Fibroblast of upper back skin (primary cell): ENCODE data around the gene LPO.

Source experiments
- DNase-seq: peaks from one replicate; pipeline ENCODE4 v3.0.0-alpha.2; 2013

LPO gene

DNA sequence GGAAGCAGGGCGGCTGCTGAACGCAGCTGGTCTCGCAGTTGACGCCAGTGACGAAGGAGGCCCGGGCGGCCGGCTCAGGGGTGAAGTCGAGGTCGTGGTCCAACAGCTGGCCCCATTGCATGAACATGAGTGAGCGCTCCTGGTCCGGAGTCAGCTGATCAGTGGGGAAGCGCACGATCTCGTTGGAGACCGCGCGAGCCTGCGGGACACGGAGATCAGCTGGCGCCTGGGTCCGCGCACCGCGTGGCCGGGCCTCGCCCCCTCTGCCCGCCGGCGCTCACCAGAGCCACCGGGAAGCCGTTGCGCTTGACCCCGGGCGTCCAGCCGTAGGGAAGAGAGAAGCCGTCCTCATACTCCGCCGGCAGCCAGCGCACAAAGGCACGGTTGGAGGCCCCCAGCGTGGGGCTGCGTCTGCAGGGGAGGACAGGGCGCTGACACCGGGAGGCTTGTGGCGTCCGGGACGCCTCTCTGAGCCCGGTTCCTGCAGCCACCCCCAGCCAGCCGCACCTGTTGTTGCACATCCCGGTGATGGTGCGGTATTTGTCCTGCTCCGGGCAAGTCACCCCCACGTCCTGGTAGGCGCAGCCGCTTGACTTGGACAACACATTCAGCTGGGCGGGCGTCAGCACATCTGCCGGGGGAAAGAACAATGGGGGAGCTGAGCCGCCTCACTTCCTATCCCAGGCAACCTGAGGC lies 40.8 kb downstream of the LPO start:
- DNase-seq, result peak; percentile 8

DNA sequence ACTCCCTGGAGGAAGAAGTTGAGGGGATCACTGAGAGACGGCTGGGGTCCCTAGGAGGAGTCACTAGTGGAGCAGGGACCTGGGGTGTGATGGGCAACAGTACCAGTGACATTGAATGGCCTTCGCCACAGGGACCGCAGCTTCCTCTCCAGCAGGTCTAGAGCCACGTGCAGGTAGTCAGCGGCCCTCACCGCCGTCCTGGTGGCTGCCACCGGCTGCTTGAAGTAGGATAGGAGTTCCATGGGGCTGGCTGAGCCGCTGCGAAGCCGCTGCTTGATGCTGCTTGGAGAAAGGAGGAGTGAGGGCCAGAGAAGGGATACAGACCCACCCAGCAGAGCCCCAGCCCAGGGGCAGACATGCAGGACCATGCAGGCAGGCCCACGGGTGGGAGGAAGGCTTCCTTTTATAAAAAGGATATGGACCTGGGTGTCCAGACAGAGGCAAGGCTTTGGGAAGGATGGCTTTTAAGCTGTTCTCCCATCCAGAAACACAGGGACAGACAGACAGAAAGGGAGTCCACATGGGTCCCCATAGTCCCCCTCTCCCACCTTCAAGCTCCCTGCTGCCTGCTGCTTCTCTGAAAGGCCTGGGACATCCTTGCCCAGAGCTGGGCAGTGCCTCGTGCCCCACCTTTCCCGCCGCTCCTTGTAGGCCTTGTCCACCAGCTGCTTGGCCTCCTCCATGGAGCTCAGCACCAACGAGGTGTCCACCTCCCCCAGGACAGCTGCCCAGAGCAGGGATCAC lies 41.5 kb downstream of the LPO start:
- DNase-seq, result no peak

DNA sequence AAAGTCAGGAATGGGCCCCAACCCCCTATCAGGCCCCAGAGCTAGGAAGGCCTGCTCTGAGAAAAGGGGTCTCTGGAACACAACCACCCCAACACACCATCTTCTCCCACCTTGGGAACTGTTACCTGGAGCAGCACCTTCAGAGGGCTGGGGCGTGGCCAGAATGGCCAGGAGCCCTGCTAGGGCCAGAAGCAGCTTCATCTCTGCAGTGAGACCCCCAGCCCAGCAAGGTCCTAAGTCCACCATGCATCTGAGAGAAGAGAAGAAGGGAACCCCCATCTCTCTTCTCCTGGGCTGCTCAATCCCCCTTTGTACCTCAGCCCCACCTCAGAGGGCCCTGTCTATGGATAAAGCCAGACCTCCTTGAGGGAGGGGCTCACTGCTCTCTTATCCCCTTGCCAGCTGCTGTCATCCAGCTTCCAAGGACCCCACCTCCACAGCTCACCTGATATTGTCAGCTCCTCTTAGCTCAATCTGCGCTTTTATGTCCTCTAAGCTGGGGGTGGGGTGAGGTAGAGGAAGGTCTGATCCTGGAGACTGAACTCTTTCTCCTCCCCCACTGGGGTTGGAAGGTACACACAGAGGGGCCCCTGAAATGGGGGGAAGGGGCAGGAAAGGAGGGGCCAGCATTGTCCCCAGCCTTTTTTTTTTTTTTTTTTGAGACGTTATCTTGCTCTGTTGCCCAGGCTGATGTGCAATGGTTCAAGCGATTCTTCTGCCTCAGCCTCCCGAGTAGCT lies 42.3 kb downstream of the LPO start, which contains the start of gene MPO:
TSS of gene MPO (minus strand) at position 456 of the 738 bp plus-strand sequence. CDS start at position 279, 177 bp downstream.
- DNase-seq, result no peak

DNA sequence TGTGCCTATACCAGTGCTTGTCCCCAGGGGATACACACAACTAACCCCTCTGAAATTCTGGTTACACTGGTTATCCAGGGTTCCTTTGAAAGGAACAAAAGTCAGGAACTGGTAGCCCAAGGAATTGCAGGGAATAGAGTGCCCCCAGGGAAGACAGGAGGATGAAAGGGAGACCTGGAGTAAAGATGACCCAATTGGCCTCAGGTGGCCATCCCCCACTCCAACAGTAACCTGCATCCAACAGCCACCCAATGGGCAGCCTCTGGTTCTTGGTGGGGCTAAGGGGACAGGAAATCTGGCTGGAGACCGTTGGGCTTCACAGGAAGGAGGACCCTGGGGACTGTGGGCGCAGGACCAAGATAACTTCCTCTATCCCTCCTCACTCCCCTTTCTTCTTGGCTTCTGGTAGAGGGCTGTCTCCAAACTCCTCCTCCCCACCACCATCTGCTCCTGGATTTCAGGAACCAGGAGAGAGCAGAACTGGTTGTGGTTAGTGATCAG lies 43.2 kb downstream of the LPO start:
- no peak for DNase-seq

DNA sequence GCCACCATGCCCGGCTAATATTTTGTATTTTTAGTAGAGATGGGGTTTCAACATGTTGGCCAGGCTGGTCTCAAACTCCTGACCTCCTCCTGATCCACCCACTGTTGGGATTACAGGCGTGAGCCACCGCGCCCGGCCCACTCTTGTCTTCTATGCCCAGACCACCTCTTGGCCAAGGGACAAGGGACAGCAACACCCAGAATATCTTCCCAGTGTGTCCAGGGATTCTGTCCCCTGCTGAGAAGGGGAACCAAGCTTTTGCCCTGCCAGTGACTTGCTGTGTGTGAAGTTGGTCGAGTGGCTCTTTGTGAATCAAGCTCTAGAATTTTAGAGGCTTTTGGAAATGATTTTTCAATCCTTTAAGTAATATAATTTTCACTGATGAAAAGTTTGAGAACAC lies 44.1 kb downstream of the LPO start:
- no peak for DNase-seq

DNA sequence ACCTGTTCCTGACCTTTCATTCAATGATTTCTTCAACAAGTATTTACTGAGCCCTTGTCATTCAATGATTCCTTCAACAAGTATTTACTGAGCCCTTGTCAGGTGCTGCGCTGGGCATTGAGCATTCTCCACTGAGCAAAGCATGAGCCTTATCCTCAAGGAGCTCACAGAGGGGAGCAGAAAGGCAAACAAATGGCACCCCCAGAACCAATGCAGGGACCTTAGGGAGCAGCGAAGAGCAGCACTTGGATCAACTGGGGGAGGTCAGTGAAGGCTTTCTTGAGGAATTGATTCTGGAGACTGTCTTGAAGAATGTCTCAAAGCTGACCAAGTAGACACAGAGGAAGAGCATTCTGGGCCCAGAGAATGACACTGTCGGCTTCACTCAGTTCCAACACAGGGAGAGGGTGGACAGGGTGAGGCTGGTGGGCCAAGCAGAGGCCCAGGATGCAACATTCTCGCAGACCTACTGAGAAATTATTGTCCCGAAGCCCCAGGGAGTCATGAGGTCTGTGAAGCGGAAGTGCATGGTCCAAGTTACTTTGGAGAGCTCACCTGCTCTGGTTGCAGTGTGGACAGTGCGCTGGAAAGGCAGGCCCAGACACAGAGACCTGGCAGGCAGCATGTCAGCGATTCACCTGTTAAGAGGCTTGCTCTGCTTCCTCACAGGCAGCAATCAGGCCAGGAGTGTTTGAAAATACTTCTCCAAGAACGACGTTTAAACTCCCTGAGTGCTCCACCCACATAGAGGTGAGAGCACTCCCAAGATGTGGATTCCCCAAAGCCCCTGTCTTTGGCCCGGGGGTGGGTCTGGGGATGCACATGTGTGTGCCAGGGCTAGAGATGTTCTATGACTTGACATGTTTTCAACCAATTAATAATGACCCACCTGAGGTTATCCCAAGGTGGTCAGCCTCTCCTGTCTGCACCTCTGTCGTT lies 45.6 kb downstream of the LPO start:
- no peak for DNase-seq

DNA sequence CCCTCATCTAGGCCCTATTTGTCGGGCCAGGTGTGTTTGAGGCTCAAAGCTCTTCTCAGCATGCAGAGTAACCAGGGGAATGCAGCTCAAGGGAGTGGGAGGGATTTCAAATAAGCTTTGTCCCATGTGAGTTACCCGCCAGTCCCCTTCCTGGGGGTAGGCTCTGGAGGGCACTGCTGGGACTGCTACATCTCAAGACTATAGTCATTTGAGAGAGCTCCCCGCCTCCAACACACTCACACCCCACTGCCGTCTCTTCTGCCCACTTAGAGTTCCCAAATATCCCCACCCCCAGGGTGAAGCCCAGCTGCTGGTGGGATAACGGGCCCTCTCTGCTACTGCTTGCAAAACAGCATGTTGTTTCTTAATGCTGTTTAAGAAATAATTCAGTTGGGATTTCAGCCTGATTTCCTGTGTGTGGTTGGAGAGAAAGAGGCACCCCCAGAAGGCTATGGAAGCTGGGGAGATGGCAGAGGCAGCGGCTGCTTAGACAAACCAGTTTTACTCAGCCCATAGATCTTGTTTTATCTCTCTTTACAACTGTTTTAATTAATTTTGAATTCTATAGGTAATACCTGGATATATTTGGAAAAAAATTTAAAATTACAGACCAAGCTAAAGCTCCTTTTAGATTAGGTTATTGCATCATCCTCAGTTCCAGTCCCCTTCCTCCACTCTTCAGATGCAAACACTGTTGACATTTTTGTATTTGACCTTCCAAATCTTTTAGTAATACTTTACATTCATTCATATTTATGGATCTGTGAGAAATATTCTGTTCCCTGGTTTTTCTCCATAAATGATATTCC lies 46.4 kb downstream of the LPO start:
- DNase-seq, result no peak

DNA sequence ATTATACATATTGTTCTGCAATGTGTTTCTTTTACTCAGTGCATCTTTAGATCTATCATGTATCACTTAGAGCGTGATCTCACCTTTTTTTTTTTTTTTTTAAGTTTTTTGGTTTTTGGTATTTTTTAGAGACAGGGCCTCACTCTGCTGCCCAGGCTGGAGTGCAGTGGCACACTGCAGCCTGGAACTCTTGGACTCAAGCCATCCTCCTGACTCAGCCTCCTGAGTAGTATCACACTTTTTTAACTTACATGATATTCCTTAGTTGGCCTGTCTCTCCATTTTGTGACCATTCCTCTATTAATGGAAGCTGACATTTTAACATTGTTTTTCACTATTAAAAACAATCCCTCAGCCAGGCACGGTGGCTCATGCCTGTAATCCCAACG lies 47.0 kb downstream of the LPO start:
- peak; percentile 27 for DNase-seq

DNA sequence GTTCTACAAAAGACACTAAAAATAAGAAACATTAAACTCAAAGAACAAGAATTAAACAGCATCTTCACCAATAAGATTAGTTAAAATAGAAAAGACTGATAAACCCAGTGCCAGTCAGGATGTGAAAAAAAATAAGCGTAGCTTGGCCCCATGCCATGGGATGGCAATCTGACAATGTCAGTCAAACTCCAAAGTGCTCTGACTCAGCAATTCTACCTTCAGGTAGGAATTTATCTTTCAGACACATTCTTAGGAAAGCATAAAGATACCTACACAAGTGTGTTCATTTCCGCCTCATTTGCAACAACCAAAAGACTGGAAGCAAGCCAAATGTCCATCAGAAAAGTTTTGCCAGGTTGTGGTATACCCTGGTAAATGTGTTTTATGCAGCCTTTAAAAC lies 51.5 kb downstream of the LPO start:
- DNase-seq, result no peak

DNA sequence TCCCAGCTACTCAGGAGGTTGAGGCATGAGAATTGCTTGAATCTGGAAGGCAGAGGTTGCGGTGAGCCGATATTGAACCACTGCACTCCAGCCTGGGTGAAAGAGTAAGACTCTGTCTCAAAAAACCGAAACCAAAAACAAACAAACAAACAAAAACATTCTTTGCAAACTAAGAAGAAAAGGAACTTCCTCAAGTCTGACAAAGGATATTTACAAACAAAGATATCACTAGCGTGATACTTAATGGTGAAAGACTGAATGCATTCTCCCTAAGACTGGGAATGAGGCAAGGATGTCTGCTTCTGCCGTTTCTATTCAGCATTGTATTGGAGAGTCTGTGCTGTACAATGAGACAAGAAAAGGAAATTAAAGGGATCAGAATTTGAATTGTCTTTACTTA lies 52.9 kb downstream of the LPO start:
- no peak for DNase-seq

DNA sequence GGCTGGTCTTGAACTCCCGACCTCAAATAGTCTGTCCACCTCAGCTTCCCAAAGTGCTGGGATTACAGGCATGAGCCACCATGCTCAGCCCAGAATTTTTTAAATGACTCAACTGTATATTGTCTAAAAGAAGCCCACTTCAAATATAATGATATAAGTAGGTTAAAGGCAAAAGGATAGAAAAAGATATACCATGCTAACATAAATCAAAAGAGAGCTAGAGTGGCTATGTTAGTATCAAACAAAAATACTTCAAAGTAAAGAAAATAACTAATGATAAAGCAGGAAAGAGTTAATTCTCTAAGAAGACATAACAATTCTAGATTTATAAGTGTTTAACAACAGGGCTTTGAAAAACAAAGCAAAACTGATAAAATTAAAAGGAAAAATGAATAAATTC lies 55.6 kb downstream of the LPO start:
- no peak for DNase-seq

DNA sequence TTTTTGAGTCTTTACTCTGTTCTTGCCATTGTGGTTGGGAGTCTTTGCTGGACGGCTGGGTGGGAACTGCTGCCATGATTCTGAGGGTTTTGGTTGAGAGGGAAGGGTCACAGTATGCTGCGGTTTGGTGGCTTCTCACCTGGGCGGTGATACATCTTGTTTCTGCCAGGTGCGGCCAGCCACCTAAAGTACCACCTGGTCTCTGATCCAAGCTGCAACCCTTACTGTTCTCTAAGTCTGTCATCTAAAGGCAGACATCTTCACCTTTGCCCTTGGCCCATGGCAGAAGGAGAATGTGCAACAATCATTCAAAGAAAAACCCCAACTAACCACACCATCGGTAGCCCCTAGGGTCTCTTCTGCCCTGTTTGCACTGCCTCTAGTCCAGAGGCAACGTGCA lies 62.0 kb downstream of the LPO start:
- DNase-seq, result no peak

DNA sequence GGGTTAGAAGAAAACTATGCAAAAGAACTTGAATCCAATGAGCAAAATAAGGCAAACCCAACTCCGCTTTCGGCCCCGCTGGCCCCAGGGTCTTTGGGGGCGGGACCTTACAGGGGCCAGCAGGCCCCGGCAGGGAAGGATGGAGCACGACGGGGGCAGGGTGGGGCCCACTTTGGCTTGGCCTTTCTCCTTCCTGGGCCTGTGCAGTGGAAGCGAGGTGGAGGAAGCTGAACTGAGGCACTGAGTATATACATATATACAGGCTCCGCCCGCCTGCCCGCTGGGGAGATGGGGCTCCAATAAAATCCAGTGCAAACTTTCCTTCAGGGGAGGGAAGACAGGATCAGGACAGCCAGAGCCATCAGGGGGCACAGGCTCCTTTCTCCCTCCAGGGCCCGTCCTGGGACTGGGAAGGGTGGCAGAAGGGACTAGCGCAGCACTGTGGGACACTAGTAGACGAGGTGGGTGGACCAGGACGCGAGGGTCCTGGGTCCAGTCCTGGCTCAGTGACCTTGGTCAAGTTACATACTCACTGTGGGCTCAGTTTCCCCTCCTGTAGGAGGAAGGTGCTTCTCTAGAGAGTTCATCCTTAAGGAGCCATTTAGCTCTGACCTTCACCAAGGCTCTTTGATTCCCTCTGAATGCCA lies 63.2 kb downstream of the LPO start:
- no peak for DNase-seq

DNA sequence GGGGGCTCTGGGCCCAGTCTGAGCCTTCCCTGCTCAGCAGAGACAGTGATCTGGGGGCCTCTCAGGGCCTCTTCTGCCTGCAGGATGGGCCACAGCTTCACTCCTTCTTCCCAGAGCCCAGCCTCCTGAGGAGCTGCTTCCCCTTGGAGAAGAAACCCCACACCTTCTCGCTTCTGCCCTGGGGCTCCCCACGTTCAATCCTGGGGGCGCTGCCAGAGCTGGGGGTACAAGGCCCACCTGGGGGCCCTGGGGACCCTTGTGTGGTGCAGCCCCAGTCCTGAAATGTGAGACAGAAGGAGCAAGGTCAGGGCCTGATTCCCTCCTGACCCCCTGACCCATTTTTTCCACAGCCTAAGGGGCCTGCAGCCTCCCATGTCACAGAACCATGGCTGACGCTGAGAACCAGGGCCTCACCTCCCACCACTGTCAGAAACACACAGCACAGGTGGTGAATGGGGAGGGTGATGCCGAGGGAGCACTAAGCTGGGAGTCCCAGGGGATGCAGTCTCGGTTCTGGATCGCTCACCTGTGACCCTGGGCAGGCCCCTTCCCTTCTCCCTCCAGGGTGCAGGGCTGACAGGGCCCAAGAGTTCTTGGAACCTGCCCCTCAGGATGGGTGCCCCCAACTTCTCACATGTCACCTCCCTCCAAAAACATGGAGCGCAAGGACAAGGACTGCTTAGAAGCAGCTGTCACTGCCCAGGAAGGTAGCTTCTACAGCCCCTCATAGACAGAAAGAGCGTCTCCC lies 64.0 kb downstream of the LPO start:
- DNase-seq, result no peak

DNA sequence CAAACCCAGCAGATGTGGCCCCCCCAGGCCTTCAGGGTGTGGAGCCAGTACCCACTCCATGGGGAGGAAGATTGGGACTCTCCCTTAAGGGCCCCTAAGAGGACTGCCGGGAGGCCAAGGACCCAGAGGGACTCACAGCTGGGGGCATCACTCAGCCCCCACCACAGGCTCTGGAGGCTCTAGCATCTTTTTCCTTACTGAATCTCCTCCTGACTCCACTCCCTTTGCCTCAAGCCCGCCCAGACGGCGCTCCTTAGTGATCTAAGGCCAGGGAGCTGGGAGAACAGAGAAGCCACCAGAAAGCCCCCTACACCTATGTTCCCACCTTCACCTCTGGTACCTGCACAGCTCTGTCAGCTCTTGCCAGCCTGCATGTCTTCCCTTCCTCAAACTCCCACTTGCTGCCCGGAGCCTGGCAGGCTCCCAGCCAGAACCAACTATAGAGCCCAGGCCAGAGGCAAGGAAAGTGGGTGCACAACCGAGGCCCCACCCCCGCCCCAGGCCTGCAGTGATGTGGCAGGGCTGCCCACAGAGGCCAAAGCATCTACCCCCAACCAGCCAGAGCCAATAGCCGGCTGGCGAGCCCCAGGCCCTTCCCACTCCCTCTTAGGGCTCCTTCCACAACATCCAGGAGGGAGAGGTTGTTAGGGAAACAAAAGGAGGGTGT lies 64.7 kb downstream of the LPO start:
- no peak for DNase-seq

DNA sequence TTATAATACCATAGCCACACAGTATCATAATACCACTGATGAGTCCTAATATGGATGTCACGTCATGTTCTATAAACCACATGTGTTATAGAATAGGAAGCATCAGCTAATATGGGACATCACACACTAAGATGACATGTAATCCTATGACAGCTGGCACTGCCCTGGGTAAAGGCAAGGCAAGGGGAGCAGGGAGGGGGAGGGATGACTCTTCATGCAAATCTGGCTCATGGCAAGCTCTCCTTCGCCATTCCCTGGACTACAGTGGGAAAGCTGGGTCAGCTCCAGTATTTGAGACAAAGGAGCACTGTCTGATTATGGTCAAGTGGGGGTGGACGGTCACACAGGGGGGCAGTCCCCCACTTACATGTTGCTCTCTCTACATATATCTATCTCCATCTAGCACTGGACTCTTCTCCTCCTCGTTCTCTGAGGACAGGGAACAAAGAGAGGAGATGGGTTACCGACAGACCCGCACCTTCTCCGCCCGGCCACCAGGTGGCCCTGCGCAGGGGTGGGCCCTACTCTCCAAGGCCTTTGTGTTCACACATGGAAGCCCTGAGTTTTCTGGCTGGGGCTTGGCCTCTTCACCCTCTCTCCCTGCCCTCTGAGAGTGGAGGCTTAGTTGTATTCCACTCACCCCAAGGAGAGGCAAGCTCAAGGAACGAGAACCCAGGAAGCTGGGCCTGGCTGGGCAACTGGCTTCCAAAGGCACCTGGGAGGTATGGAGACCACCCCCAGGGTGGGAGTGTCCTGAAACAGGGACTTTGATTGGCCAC lies 65.8 kb downstream of the LPO start:
- peak; percentile 44 for DNase-seq

DNA sequence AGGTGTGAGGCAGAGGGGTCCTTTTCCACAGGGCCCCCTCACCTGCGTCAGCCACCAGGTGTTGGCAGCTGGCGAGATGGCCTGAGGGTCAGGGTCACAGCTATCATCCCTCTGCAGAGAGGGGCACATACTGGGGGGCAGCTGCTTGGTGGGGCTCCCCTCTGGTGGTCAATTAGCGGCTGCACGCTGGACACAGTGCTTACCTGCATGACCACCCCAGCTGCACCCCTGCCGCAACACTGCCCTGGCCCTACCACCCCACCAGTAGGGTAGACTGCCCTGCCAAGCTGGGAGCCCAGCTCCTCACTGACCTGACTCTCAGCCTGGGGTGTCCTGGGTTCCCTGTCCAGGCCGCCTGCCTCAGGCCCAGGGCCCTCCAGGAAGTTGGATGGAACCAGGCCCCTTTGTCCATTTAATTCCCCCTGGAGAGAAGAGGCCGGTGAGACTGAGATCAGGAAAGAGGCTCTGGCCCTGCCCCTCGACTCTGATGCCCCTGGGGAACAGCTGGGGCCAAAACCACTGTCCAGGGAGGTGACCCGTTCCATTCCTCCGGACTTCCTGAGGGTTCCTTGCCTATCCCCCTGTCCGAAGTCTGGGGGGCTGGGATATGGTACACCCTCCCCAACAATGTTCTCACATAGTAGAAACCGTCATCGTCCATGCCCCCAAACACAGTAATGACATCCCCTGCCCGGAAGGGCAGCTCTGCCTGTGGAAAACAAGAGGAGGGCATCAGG lies 66.5 kb downstream of the LPO start:
- DNase-seq, result no peak

DNA sequence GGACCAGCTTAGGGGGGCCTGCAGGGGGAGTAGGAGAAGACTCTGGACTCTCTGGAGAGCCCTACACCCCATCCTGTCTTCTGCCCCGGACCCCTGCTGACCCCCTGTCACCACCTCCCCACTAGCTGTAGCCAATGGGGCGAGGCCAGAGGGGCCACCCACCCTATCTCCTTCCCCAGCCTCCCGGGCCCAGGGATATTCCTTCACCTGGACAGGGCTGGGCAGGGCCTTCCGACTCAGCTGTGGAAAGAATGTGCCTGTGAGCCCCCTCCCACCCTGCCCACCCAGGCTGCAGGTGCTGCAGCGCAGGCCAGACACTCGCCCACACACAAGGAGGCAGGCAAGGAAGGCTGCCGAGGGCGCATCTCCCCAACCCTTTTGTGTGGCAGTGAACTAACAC lies 67.2 kb downstream of the LPO start:
- DNase-seq, result no peak
